ENCODE data around the gene ZNF280D.

GRCh38 chr15:56674857-56675256 is 58.5 kb downstream of the ZNF280D start:
- TF ChIP-seq POLR2A (IDR thresholded peaks at IDR 0.05; ENCODE audit: low read depth, low read length) = no peak
- TF ChIP-seq CTCF (conservative IDR thresholded peaks at IDR 0.05; ENCODE audit: low read depth, low read length) = no peak
- no peak for TF ChIP-seq MXI1 (IDR thresholded peaks at IDR 0.05; ENCODE audit: borderline replicate concordance, low read depth, low read length)
- TF ChIP-seq MAFK (IDR thresholded peaks at IDR 0.05; ENCODE audit: low read depth, low read length) = no peak
